Endothelial cell of hepatic sinusoid (primary cell): ENCODE measurements around the gene RELA.
"Not testable (repeated sequence)": the region's sequence is repeated elsewhere in the genome, so short reads cannot be mapped to it uniquely, and the experiment has no call there.

Experiments used
- in situ Hi-C: cut with HindIII; loops from 2 replicates; pipeline ENCODE4 v1.10.0; 2017; ENCODE audit warnings: low sequenced_read_pairs

Gene RELA

GRCh38 chr11:65662799-65663638 lies at the start of gene RELA:
Gene RELA (minus strand): TSS chr11:65662916. CDS start chr11:65662832, 84 bp downstream.
- in situ Hi-C loops: no loop called here

- in situ Hi-C loops: no loop called here
These were observed 49.3 kb upstream of the RELA start, which contains the start of gene KAT5 for GRCh38 chr11:65711785-65712632. Gene KAT5 (plus strand): TSS chr11:65712252. CDS start chr11:65712268, 16 bp downstream.

GRCh38 chr11:65710421-65710820 lies 47.7 kb upstream of the RELA start:
- in situ Hi-C loops: no loop called here

- in situ Hi-C loops: no loop called here
These were observed 46.9 kb upstream of the RELA start for GRCh38 chr11:65709661-65710060.

GRCh38 chr11:65708451-65708850 lies 45.7 kb upstream of the RELA start:
- in situ Hi-C loops: no loop called here

- in situ Hi-C loops: not testable (repeated sequence)
These were observed 44.3 kb upstream of the RELA start for GRCh38 chr11:65707002-65707401.

GRCh38 chr11:65706303-65706763 lies 43.6 kb upstream of the RELA start:
- in situ Hi-C loops: not testable (repeated sequence)

- in situ Hi-C loops: no loop called here
These were observed 41.1 kb upstream of the RELA start for GRCh38 chr11:65703846-65704245.

- in situ Hi-C loops: no loop called here
These were observed 39.0 kb upstream of the RELA start for GRCh38 chr11:65701686-65702085.

- in situ Hi-C loops: no loop called here
These were observed 37.7 kb upstream of the RELA start for GRCh38 chr11:65700399-65700798.

- in situ Hi-C loops: no loop called here
These were observed 36.6 kb upstream of the RELA start for GRCh38 chr11:65699306-65699705.

- in situ Hi-C loops: no loop called here
These were observed 35.5 kb upstream of the RELA start for GRCh38 chr11:65698205-65698604.

- in situ Hi-C loops: no loop called here
These were observed 34.3 kb upstream of the RELA start for GRCh38 chr11:65696802-65697552.

GRCh38 chr11:65695459-65696241 lies 32.9 kb upstream of the RELA start:
- in situ Hi-C loops: no loop called here

GRCh38 chr11:65692367-65692766 lies 29.7 kb upstream of the RELA start:
- in situ Hi-C loops: no loop called here

GRCh38 chr11:65691847-65692246 lies 29.1 kb upstream of the RELA start:
- in situ Hi-C loops: not testable (repeated sequence)

GRCh38 chr11:65685981-65686380 lies 23.3 kb upstream of the RELA start:
- in situ Hi-C loops: no loop called here

- in situ Hi-C loops: not testable (repeated sequence)
These were observed 20.8 kb upstream of the RELA start for GRCh38 chr11:65683480-65683879.

GRCh38 chr11:65680192-65680743 lies 17.6 kb upstream of the RELA start:
- in situ Hi-C loops: no loop called here

- in situ Hi-C loops: no loop called here
These were observed 10.3 kb upstream of the RELA start for GRCh38 chr11:65672982-65673381.
